HCT116 (cell line): ENCODE data around the gene DHX30. TPM values are rescaled to one million over a fixed set of nuclear protein-coding genes. Genes with fewer than 3 reads are reported as not detected.

Experiments used
- ATAC-seq: fragments of 200-7000 bp; cut with Tn5 transposase; 2 replicates; pipeline ENCODE4 v1.9.1; 2020; ENCODE audit warnings: mild to moderate bottlenecking, moderate library complexity
- BruUV-seq: library from RNA; stranded (reverse); fragments of 400-500 nt; replicated peaks from 2 replicates; lab custom pipeline; 2021; lab: Mats Ljungman, UMichigan
- CTCF ChIA-PET: fragments of 300-600 bp; sonication (Branson Sonifier 250); formaldehyde crosslinking; loops from one replicate; lab custom pipeline; 2021; ENCODE audit warnings: antibody characterized with exemption; lab: Charles Lee
- POLR2A ChIA-PET: fragments of 300-600, 350-600 bp; sonication (Branson Sonifier 250); formaldehyde crosslinking; loops from one replicate; lab custom pipeline; 2021; ENCODE audit warnings: antibody characterized with exemption; lab: Charles Lee
- RAD21 ChIA-PET, 2 experiments: fragments of 300-600 bp; sonication (Branson Sonifier 250); formaldehyde crosslinking; loops; one replicate each; lab custom pipeline; 2023; ENCODE audit warnings: low total read pairs in 2 of 2; ENCODE audit not compliant: uncharacterized antibody in 2 of 2, unreplicated experiment in 2 of 2, low non-redundant PET in 1 of 2; lab: Charles Lee
- DNase-seq: peaks from one replicate; pipeline ENCODE4 v3.0.0-alpha.2; 2010; ENCODE audit warnings: low read depth, low spot score
- H2AFZ ChIP-seq: fragments of 200-600 bp; shearing (Covaris generic), sonication (generic); 2 replicates; pipeline ENCODE4 v1.6.1; 2017; ENCODE audit warnings: low read depth, mixed run types, mixed read lengths, antibody characterized with exemption, low read length; ENCODE audit not compliant: poor library complexity, severe bottlenecking
- H3K27ac ChIP-seq: 2 replicates; pipeline ENCODE4 v1.5.1; 2012; ENCODE audit warnings: low read depth, low read length
- H3K27me3 ChIP-seq: fragments of 200-600 bp; sonication (generic); 2 replicates; pipeline ENCODE4 v1.6.1; 2016; ENCODE audit warnings: mixed run types, low read length, mixed read lengths; ENCODE audit not compliant: insufficient read depth
- H3K36me3 ChIP-seq, 2 experiments: fragments of 200-500 bp in 1 of 2; fragments of 200-600 bp in 1 of 2; sonication (Bioruptor generic) in 1 of 2; sonication (generic) in 1 of 2; 2 replicates each; pipeline versions ENCODE4 v1.5.1 to v1.6.1; 2014 to 2016; ENCODE audit warnings: low read length in 2 of 2, inconsistent platforms in 1 of 2, mixed read lengths in 1 of 2, mixed run types in 1 of 2; ENCODE audit not compliant: insufficient read depth in 2 of 2, control insufficient read depth in 1 of 2
- H3K4me1 ChIP-seq, 2 experiments: fragments of 200-600 bp in 1 of 2; sonication (generic) in 1 of 2; 2 replicates each; pipeline versions ENCODE4 v1.5.1 to v1.6.1; 2012 to 2017; ENCODE audit warnings: low read length in 2 of 2, inconsistent platforms in 1 of 2, mild to moderate bottlenecking in 1 of 2, mixed read lengths in 1 of 2, mixed run types in 1 of 2, moderate library complexity in 1 of 2; ENCODE audit not compliant: insufficient read depth in 2 of 2, control insufficient read depth in 1 of 2
- H3K4me2 ChIP-seq: fragments of 200-600 bp; sonication (generic); 2 replicates; pipeline ENCODE4 v1.6.1; 2017; ENCODE audit warnings: mixed run types, low read length, mixed read lengths
- H3K4me3 ChIP-seq, 2 experiments: fragments of 200-600 bp in 1 of 2; sonication (generic) in 1 of 2; replicated peaks in 1 of 2; 2 replicates each; pipeline ENCODE4 v1.5.1; 2011 to 2016; ENCODE audit warnings: low read length in 2 of 2, control low read depth in 1 of 2, low read depth in 1 of 2, mild to moderate bottlenecking in 1 of 2, mixed read lengths in 1 of 2, mixed run types in 1 of 2
- H3K79me2 ChIP-seq: fragments of 200-600 bp; sonication (generic); 2 replicates; pipeline ENCODE4 v1.6.1; 2017; ENCODE audit warnings: mild to moderate bottlenecking, mixed run types, low read length, moderate library complexity, mixed read lengths; ENCODE audit not compliant: insufficient read depth
- H3K9ac ChIP-seq: fragments of 200-600 bp; sonication (generic); 2 replicates; pipeline ENCODE4 v1.6.1; 2016; ENCODE audit warnings: low read length, mixed read lengths
- H3K9me2 ChIP-seq: fragments of 200-600 bp; sonication (generic), shearing (Covaris generic); 2 replicates; pipeline ENCODE4 v1.6.1; 2017; ENCODE audit warnings: mixed run types, mild to moderate bottlenecking, moderate library complexity; ENCODE audit not compliant: insufficient read depth
- H3K9me3 ChIP-seq, 2 experiments: fragments of 200-500 bp in 1 of 2; fragments of 200-600 bp in 1 of 2; sonication (Bioruptor generic) in 1 of 2; sonication (generic) in 1 of 2; 2 replicates each; pipeline ENCODE4 v1.6.1; 2014 to 2017; ENCODE audit warnings: low read length in 2 of 2, mixed read lengths in 2 of 2, inconsistent platforms in 1 of 2, low read depth in 1 of 2, mild to moderate bottlenecking in 1 of 2, mixed run types in 1 of 2, moderate library complexity in 1 of 2; ENCODE audit not compliant: control insufficient read depth in 1 of 2, insufficient read depth in 1 of 2
- H4K20me1 ChIP-seq: fragments of 200-600 bp; sonication (generic), shearing (Covaris generic); 2 replicates; pipeline ENCODE4 v1.6.1; 2017; ENCODE audit warnings: mixed run types, mild to moderate bottlenecking, moderate library complexity; ENCODE audit not compliant: insufficient read depth
- EGR1 ChIP-seq: IDR thresholded peaks from 2 replicates; pipeline ENCODE4 v1.6.1; 2012; ENCODE audit warnings: low read depth
- EZH2 ChIP-seq: fragments of 200-600 bp; sonication (generic); IDR thresholded peaks from 2 replicates; pipeline ENCODE4 v1.6.1; 2017; ENCODE audit warnings: antibody characterized with exemption, mixed run types
- JUND ChIP-seq: IDR thresholded peaks from 2 replicates; pipeline ENCODE4 v1.6.1; 2012
- POLR2AphosphoS5 ChIP-seq: IDR thresholded peaks from 2 replicates; pipeline ENCODE4 v1.6.1; 2011; ENCODE audit warnings: mild to moderate bottlenecking, low read depth, low read length, moderate library complexity
- RAD21 ChIP-seq: IDR thresholded peaks from 2 replicates; pipeline ENCODE4 v1.6.1; 2012; ENCODE audit warnings: low read depth, mild to moderate bottlenecking
- SP1 ChIP-seq: IDR thresholded peaks from 2 replicates; pipeline ENCODE4 v1.6.1; 2012; ENCODE audit warnings: low read depth
- SRF ChIP-seq: IDR thresholded peaks from 2 replicates; pipeline ENCODE4 v1.6.1; 2012; ENCODE audit warnings: low read depth
- YY1 ChIP-seq: IDR thresholded peaks from 2 replicates; pipeline ENCODE4 v1.6.1; 2011; ENCODE audit warnings: low read length, low read depth, moderate library complexity, mild to moderate bottlenecking; ENCODE audit not compliant: insufficient replicate concordance; ENCODE audit errors: extremely low read depth
- intact Hi-C: fragments of 100-400 bp; cut with micrococcal nuclease; formaldehyde crosslinking; loops from 2 replicates; pipeline ENCODE4 v1.10.0; 2022
- total RNA-seq: library from RNA; stranded (reverse); gene quantifications from one replicate; pipeline ENCODE4 v1.2.1, GENCODE V29; 2021; ENCODE audit not compliant: unreplicated experiment

DHX30 gene
- total RNA-seq, 1 experiment from 2014 or later = 114 TPM

GRCh38 chr3:47792699-47793098, 10.2 kb upstream of the DHX30 start:
- H3K9me3 ChIP-seq = no peaks in the 10 kb centered on the region
- H3K9ac ChIP-seq = no peak overlapping the region
- H3K4me1 ChIP-seq = peaks cover 8 to 19% of the 10 kb centered on the region in 2 experiments
- no peaks in the 10 kb centered on the region for H4K20me1 ChIP-seq
- ChIA-PET RAD21 (no interaction called here), POLR2A (no interaction called here), CTCF (no interaction called here)
- H3K36me3 ChIP-seq = no peaks in the 10 kb centered on the region
- DNase-seq = no peak
- TF ChIP-seq POLR2AphosphoS5 (no peak), SP1 (no peak), EGR1 (no peak), EZH2 (no peak), SRF (no peak), YY1 (no peak), JUND (no peak)
- no peaks in the 10 kb centered on the region for H3K79me2 ChIP-seq
- intact Hi-C loops = no loop called here
- ATAC-seq = no peak
- no peak overlapping the region for H2AFZ ChIP-seq
- no TSS peak for BruUV-seq
- no peak overlapping the region for H3K4me3 ChIP-seq
- no peaks in the 10 kb centered on the region for H3K9me2 ChIP-seq
- no peaks in the 10 kb centered on the region for H3K27me3 ChIP-seq
- H3K27ac ChIP-seq = no peak overlapping the region
- no peak overlapping the region for H3K4me2 ChIP-seq

GRCh38 chr3:47794544-47794943, 8.4 kb upstream of the DHX30 start:
- intact Hi-C loops = no loop called here
- RAD21 ChIA-PET = no interaction called here
- POLR2A ChIA-PET = no interaction called here
- Histone ChIP-seq H3K79me2 (no peaks in the 10 kb centered on the region), H3K4me2 (no peak overlapping the region), H3K4me3 (no peak overlapping the region), H3K4me1 (peaks cover 6 to 12% of the 10 kb centered on the region in 2 experiments), H3K9me3 (no peaks in the 10 kb centered on the region), H2AFZ (no peak overlapping the region), H3K27me3 (no peaks in the 10 kb centered on the region), H4K20me1 (no peaks in the 10 kb centered on the region), H3K9me2 (no peaks in the 10 kb centered on the region), H3K9ac (no peak overlapping the region), H3K36me3 (no peaks in the 10 kb centered on the region), H3K27ac (no peak overlapping the region)
- BruUV-seq = no TSS peak
- no peak for DNase-seq
- ATAC-seq = no peak
- TF ChIP-seq RAD21 = no peak
- CTCF ChIA-PET = interaction anchor here (1.9 kb wide), 1 partner anchor 272 kb away, joined by 7 read pairs; no protein-coding TSS in a partner anchor
